Mucosa of gallbladder (tissue), 1 donor: ENCODE measurements around the gene SHOC1. TPM values are rescaled to one million over a fixed set of nuclear protein-coding genes. Genes with fewer than 3 reads are reported as not detected.
"Not testable (repeated sequence)": the region's sequence is repeated elsewhere in the genome, so short reads cannot be mapped to it uniquely, and the experiment has no call there.

Source experiments
- DNase-seq: peaks from one replicate; pipeline ENCODE4 v3.0.0-alpha.2; 2020; ENCODE audit warnings: low spot score
- total RNA-seq: library from RNA; stranded (reverse); gene quantifications from one replicate; pipeline ENCODE4 v1.2.1, GENCODE V29; 2021
- donor health status: DM: no; HTN: no; CAD: no.

SHOC1 gene
- total RNA-seq, 1 donor from 2014 or later, result not detected

DNA sequence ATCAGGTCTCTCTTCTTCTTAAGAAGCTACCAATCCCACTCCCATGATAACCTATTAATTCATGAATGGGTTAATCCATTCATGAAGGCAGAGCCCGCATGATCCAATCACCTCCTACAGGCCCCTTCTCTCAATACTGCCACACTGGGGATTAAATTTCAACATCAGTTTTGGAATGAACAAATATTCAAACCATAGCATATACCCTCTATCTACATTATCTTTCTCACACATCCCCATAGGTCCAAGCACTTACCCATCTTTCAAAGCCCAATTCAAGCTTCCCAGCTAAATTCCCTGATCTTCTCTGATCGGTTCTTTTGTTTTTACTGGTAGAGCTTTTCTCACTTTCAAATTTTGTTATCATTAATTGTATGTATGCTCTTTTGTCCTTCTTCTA, 10.5 kb upstream of the SHOC1 start:
- DNase-seq, result no peak

DNA sequence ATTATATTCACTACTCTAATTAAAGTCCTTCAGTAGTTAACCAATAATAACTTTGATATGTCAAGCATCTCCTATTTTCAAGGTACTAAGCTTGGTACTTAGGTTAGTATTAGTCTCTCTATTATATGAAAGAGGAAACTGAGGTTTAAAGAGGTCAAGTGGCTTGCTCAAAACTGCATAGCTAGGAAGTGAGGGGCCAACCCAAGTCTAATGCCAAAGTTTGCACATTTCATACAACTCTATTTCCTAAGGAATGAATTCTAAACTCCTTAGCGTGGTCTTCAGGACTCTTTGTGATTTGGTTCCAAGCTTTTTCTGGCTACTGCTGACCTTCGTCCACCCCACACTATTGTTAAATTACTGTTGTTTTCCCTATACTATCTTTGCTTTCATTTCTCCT, 9.9 kb upstream of the SHOC1 start:
- no peak for DNase-seq

DNA sequence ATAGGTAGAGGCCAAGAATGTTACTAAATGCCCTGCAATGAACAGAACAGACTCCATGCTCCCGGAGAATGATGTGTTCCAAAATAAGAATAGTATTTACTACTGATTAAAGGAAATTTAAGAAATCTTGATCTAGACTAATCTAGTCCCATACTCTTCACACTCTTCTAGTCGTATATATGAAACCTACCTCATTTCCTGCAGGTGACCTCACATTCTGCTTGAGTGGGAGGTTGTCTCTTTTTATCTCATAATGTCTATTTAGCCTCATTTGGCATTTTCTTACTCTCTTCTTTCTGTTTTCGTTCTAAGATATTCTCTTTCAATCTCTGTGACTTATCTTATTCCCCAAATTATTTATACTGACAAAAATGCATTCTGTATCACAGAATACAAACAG, 9.2 kb upstream of the SHOC1 start:
- no peak for DNase-seq

DNA sequence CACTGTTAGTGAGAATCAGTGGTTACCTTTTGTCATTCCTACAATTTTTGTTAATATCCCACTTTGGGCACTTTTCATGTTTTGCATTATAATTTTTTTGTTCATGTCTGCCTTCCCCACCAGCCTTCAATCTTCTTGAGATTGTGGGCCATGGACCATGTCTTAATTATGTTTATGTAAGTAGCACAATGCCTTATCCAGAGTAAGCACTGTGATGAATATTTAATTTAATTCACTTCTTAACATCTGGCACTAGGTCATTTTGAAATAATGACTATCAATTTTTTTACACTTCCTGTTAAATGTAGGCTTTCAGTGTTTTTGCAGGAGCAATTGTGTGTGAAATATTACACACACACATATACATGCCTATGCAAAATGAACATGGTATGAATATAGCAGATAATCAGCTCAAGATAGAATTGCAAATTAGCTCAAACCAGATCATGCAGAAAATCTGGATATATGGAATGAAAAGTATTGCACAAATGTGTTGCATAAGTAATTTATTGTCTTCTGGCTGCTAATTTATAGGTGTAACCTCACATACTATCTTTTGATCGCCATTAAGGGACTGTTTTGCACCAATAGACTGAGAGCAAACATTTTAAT, 5.3 kb upstream of the SHOC1 start:
- DNase-seq, result no peak

DNA sequence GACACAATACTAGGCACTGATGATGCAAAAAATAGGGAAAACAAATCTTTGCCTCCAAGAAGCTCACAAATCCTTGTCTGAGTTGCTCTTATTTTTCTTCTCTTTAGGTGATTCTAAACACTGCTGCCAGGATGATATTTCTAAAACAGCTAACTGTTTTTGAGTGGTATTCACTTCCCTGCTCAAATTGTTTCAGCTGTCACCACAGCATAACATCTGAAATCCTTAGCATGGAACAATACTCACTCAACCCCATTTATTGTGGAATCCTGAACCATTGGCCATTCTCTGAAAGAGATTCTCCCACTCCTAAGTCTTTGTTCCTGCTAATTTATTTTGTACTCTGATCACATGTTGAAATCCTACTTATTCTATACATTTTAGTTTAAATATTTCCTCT, 4.8 kb upstream of the SHOC1 start:
- no peak for DNase-seq

DNA sequence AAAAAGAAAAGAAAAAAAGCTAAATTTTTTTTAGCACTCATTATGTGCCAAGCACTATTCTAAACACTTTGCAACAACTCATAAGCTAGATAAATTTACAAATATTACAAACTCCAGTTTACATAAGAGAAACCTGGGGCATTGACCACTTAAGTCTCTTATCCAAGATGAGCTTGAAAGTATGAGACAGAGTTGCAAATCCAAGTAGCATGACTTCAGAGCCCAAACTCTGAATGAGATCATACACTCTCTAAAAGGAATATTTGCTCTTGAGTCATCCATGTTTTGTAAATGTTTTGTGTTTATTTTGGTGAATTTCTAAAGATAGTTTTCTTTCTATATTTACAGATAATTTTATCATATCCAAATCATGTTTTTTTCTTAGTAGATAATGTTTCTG, 4.0 kb upstream of the SHOC1 start:
- no peak for DNase-seq

DNA sequence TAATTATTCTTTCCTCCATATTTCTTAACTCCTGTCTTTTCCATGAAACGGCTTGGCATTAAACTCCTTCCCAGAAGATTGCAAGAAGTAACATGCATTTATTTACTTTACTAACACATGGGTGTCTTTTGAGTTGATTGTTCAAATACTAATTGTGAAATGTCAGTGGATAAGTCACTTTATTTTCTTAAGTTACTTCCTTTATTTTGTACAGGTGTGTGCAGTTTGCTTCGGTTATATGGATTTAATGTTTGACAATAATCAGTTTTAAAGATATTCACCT, 761 bp upstream of the SHOC1 start:
- no peak for DNase-seq

DNA sequence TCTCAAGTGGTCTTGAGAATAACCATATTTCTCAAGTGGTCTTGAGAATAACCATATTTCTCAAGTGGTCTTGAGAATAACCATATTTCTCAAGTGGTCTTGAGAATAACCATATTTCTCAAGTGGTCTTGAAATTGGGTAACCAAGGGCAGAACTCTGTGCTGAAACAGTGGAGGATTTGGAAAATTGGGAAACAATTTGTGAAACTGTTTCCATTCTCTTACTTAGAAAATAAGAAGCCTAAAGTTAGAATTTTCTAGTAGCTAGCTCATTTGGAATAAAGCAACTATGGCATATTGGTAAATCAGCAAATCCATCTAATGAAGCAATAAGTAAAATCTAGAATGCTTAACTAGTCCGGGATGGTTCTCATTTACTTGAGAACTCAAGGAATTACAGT, 2.9 kb downstream of the SHOC1 start:
- not testable (repeated sequence) for DNase-seq

DNA sequence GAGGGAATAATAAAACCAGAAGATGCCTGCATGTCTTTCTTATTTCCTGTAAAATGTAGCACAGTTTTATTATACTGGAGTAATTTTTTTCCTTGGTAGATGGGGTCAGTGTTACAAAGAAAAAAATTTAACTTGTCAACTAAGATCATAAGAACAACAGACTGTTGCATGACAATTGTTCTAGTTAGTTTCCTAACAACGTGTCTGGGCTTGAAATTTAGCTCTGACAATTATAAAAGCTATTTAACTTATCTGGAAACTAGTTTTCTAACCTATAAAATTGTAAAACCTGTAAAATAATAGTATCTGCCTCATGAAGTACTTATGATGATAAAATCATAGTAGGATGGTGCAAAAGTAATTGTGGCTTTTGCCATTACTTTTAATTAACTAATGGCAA, 4.9 kb downstream of the SHOC1 start:
- no peak for DNase-seq

DNA sequence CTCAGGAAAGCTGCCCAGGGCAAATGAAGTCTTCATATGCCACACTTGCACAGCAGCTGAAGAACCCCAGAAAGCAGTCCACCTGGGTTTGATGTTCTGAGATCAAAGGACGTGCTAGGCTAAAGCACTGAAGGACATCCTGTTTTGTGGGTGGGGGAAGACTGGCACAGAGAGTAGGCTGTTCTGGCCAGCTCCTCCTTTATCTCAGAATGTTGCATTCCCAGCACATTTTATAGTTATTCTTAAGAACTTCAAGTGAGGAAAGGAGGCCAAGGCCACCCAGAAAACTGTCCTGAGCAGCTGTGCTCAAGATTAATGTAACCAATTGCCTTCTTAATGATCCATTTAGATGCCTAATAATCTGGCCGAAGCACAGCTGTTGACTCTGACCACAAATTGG, 10.9 kb downstream of the SHOC1 start:
- no peak for DNase-seq

DNA sequence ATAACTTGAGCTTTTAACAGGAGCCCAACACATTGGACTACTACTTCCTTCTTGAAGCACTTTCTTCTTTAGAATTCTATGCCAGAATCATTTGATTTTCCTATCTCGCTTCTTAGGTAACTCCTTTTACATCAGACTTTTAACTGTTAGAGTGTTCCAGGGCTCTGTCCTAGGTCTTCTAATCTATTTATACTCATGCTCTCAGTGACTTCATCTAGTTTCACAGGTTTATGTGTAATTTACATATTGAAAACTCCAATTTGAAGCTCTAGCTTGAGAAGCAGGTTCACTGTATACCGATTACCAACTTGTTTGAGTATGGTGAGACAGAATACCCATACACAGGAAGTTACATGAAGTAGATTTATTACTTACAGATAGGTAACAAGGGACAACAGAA, 11.3 kb downstream of the SHOC1 start:
- DNase-seq, result no peak

DNA sequence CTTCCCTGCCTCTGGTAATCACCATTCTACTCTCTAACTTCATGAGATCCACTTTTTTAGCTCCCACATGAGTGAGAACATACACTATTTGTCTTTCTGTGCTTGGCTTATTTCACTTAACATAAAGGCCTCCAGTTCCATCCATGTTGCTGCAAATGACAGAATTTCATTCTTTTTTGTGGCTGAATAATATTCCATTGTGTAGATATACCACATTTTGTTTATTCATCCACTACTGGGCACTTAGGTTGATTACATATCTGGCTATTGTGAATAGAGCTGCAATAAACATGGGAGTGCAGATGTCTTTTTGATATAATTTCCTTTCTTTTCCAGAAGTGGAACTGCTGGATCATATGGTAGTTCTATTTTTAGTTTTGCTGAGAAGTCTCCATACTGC, 28.7 kb downstream of the SHOC1 start:
- DNase-seq, result no peak

DNA sequence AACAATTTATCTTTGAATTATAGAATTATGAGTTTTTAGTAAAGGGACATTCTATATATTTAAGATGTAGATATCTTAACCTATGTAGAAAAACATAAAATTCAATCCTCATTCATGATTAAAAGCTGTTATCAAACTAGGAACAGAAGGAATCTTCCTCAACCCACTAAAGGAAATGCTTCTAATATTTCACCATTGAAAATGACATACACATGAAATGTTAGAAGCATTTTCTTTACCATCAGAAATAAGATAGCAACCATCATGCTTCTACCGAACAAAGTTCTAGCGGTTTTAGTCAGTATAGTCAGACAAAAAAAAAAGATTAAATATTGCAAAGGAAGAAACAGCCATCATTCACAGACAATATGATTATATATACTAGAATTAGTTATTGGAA, 32.2 kb downstream of the SHOC1 start:
- no peak for DNase-seq

DNA sequence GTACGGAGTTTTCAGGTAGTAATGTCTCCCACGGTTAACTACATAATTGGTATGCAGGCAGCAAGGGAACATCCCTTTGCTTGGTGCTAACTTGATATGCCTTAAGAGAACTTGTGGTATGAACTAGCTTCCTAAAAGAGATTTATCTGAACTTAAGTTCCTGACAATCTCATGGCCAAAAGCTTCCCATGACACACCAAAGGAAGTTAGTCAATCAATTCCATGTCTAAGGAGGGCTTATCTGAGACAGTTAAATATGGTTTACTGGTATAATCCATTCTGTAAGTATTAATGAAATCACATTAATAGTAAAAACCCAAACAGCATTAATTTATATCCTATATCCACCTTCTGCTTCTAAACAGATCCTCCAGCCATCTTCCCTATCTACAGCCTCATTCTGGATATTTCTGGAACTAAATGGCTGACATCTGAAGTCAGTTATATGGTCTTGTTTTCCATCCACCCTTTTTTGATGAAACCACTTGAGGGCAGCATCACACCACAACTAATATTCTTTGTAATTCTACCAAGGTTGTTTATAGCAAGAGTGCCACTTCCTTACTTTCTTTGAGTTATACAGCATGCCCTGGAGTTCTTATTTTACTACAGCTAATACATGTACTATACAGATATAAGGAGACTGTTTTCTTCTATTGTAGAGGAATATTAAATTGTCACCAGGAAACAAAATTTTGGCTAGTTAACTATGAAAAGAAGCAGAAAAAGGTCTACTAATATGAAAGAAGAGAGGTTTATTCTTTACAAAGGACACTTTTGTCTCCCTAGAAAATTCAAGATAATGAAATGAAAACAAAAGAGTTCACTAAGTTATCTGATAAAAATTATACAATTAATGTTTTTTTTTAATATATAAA, 34.7 kb downstream of the SHOC1 start:
- peak; percentile 65 for DNase-seq

DNA sequence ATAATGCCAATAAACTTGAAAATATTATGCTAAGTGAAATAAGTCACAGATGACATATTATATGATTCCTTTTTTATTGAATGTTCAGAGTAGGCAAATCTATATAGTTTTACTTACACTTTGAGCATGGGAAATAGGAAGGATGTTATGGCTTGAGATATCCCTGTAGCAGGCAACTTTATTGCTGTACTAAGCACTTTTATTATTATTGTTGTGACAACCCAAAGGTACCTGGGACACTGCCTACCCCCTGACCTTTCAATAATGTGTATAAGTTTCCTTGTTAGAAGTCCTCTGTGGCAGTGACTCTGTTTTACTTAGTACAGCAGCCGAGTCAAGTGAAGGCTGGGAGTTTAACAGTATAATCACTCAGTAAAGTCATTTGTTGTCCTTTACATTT, 39.9 kb downstream of the SHOC1 start:
- DNase-seq, result no peak

DNA sequence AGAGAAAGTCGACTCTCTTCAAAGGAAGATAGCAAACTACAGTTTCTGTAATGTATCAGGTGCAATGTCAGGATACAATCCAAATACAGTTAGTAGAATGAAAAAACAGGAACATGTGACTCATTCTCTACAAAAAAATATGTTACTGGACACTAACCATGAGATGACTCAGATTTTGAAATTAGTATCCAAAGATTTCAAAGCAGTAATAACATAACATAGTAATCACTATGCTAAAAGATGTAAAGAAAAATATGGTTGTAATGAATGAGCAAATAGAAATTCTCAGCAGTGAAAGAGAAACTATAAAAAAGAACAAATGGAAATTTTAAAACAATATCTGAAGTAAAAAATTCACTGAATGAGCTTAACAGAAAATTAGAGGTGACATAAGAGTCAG, 42.3 kb downstream of the SHOC1 start:
- no peak for DNase-seq

Other genes starting within 250 kb of the SHOC1 start
- gene PTGR1, start 195.3 kb downstream of the SHOC1 start, total RNA-seq, result 276 TPM
- gene DNAJC25, start 163.6 kb downstream of the SHOC1 start, total RNA-seq, result 6.5 TPM
- gene GNG10, start 133.3 kb downstream of the SHOC1 start, total RNA-seq, result 26.0 TPM
- 44.6 TPM for gene UGCG, start 101.9 kb upstream of the SHOC1 start, total RNA-seq